HG03342 (cell line): ENCODE measurements around the gene PUDP.

Source experiments
- ATAC-seq: cut with Tn5 transposase; IDR thresholded peaks from one replicate; pipeline ENCODE4 v1.9.1; 2021; ENCODE audit warnings: mild to moderate bottlenecking, moderate library complexity; ENCODE audit not compliant: unreplicated experiment

The PUDP gene

GRCh38 chrX:7077241-7078230 is 70.4 kb downstream of the PUDP start:
- ATAC-seq = no peak

- ATAC-seq = no peak
These were observed 71.7 kb downstream of the PUDP start for GRCh38 chrX:7076245-7076661.

GRCh38 chrX:7074908-7075204 is 73.1 kb downstream of the PUDP start:
- ATAC-seq = no peak

- ATAC-seq = no peak
These were observed 73.6 kb downstream of the PUDP start for GRCh38 chrX:7074148-7074907.

GRCh38 chrX:7073336-7073735 is 74.6 kb downstream of the PUDP start:
- ATAC-seq = no peak

GRCh38 chrX:7072856-7073255 is 75.1 kb downstream of the PUDP start:
- no peak for ATAC-seq

GRCh38 chrX:7071390-7071789 is 76.6 kb downstream of the PUDP start:
- ATAC-seq = peak; percentile 50

- no peak for ATAC-seq
These were observed 78.4 kb downstream of the PUDP start for GRCh38 chrX:7069556-7069955.

- no peak for ATAC-seq
These were observed 79.0 kb downstream of the PUDP start for GRCh38 chrX:7068939-7069367.

- ATAC-seq = no peak
These were observed 80.7 kb downstream of the PUDP start for GRCh38 chrX:7067256-7067655.

- no peak for ATAC-seq
These were observed 82.5 kb downstream of the PUDP start for GRCh38 chrX:7065473-7065872.

GRCh38 chrX:7062903-7063302 is 85.0 kb downstream of the PUDP start:
- ATAC-seq = no peak

- no peak for ATAC-seq
These were observed 85.7 kb downstream of the PUDP start for GRCh38 chrX:7062276-7062675.

GRCh38 chrX:7061429-7061828 is 86.5 kb downstream of the PUDP start:
- ATAC-seq = no peak

- no peak for ATAC-seq
These were observed 87.5 kb downstream of the PUDP start for GRCh38 chrX:7060444-7060843.

- ATAC-seq = no peak
These were observed 88.1 kb downstream of the PUDP start for GRCh38 chrX:7059859-7060258.

- ATAC-seq = peak; percentile 93
These were observed 88.6 kb downstream of the PUDP start for GRCh38 chrX:7059214-7059838.

GRCh38 chrX:7055386-7056137 is 92.4 kb downstream of the PUDP start:
- ATAC-seq = no peak

GRCh38 chrX:7054219-7055216 is 93.4 kb downstream of the PUDP start:
- no peak for ATAC-seq

GRCh38 chrX:7052541-7052940 is 95.4 kb downstream of the PUDP start:
- ATAC-seq = no peak
